Activated CD8-positive, alpha-beta memory T cell treated with anti-CD3 and anti-CD28 coated beads, Interleukin-2, amount 10 ng/mL, durations not matched to agents 7 days and 5 days (primary cell): ENCODE results near the gene KRI1. TPM values are rescaled to one million over a fixed set of nuclear protein-coding genes. Genes with fewer than 3 reads are reported as not detected.
"Not testable (repeated sequence)": the region's sequence is repeated elsewhere in the genome, so short reads cannot be mapped to it uniquely, and the experiment has no call there.

Source experiments
- ATAC-seq: fragments of 150-1000 bp; cut with Tn5 transposase; one replicate; pipeline ENCODE4 v1.10.0; 2021; ENCODE audit warnings: moderate library complexity
- CTCF ChIA-PET: fragments of 350-600 bp; sonication (Branson Sonifier 250); formaldehyde crosslinking; loops from one replicate; lab custom pipeline; 2021; ENCODE audit warnings: antibody characterized with exemption; lab: Charles Lee
- DNase-seq: peaks from one replicate; pipeline ENCODE4 v3.0.0-alpha.2; 2020
- H3K27ac Mint-ChIP-seq: one replicate; pipeline ENCODE4 v1.8.0; 2021; ENCODE audit warnings: mild to moderate bottlenecking, mixed read lengths
- H3K27me3 Mint-ChIP-seq: one replicate; pipeline ENCODE4 v1.8.0; 2021; ENCODE audit warnings: mixed read lengths
- H3K36me3 Mint-ChIP-seq: one replicate; pipeline ENCODE4 v1.8.0; 2021; ENCODE audit warnings: mild to moderate bottlenecking, mixed read lengths
- H3K4me1 Mint-ChIP-seq: one replicate; pipeline ENCODE4 v1.8.0; 2021; ENCODE audit warnings: mixed read lengths
- H3K4me3 Mint-ChIP-seq: one replicate; pipeline ENCODE4 v1.8.0; 2021; ENCODE audit warnings: mild to moderate bottlenecking, moderate library complexity, mixed read lengths
- H3K9me3 Mint-ChIP-seq: one replicate; pipeline ENCODE4 v1.8.0; 2022; ENCODE audit warnings: low read depth, mixed read lengths
- total RNA-seq, 2 experiments: library from RNA; stranded (reverse); gene quantifications; one replicate each; pipeline ENCODE4 v1.2.3, GENCODE V29; 2021

The KRI1 gene
- total RNA-seq, 2 experiments from 2014 or later: 68.1 to 72.2 TPM

GRCh38 chr19:10587839-10588150 lies 22.0 kb upstream of the KRI1 start:
- CTCF ChIA-PET: interaction anchor here (0.8 to 1.9 kb wide), 2 partner anchors 11 to 57 kb away, joined by 3 to 5 read pairs; no protein-coding TSS in a partner anchor
- DNase-seq (no peak), ATAC-seq (no peak)
- Mint-ChIP-seq H3K27ac (no peak overlapping the region), H3K4me3 (no peak overlapping the region), H3K9me3 (no peaks in the 10 kb centered on the region), H3K4me1 (peaks cover 16% of the 10 kb centered on the region), H3K36me3 (no peaks in the 10 kb centered on the region), H3K27me3 (peaks cover 13% of the 10 kb centered on the region)

- no peak within 1 kb of the TSS for H3K4me3 Mint-ChIP-seq
Observed at GRCh38 chr19:10587022-10587838, 21.4 kb upstream of the KRI1 start, which contains the start of gene AP1M2. AP1M2 (minus strand) TSS chr19:10587312; CDS start chr19:10587231, 81 bp downstream.

GRCh38 chr19:10586396-10586795 lies 20.6 kb upstream of the KRI1 start:
- H3K27ac Mint-ChIP-seq: no peak overlapping the region

More at GRCh38 chr19:10587022-10587838, 21.4 kb upstream of the KRI1 start, which contains the start of gene AP1M2:
- Mint-ChIP-seq H3K27me3 (peaks cover 13% of the 10 kb centered on the region), H3K36me3 (no peaks in the 10 kb centered on the region), H3K9me3 (no peaks in the 10 kb centered on the region), H3K4me1 (peaks cover 16% of the 10 kb centered on the region), H3K27ac (no peak within 1 kb of the TSS)
- CTCF ChIA-PET: interaction anchor here (8.2 kb wide), 1 partner anchor 58 kb away, joined by 281 read pairs; no protein-coding TSS in a partner anchor
- ATAC-seq: no peak
- no peak for DNase-seq

GRCh38 chr19:10583036-10583776 lies 17.4 kb upstream of the KRI1 start:
- no peak for ATAC-seq
- peaks cover 13% of the 10 kb centered on the region for H3K27me3 Mint-ChIP-seq
- no peak overlapping the region for H3K27ac Mint-ChIP-seq
- no peak overlapping the region for H3K4me3 Mint-ChIP-seq
- CTCF ChIA-PET: interaction anchor here (1.9 to 8.2 kb wide), 8 partner anchors 11 to 118 kb away, joined by 7 to 281 read pairs (median 26); partner anchors contain the start of gene QTRT1
- H3K36me3 Mint-ChIP-seq: no peaks in the 10 kb centered on the region
- H3K9me3 Mint-ChIP-seq: no peaks in the 10 kb centered on the region
- H3K4me1 Mint-ChIP-seq: peaks cover 26% of the 10 kb centered on the region
- no peak for DNase-seq

More at GRCh38 chr19:10586396-10586795, 20.6 kb upstream of the KRI1 start:
- no peak overlapping the region for H3K4me3 Mint-ChIP-seq
- DNase-seq (no peak), ATAC-seq (no peak)
- H3K4me1 Mint-ChIP-seq: peaks cover 20% of the 10 kb centered on the region
- no peaks in the 10 kb centered on the region for H3K36me3 Mint-ChIP-seq
- peaks cover 13% of the 10 kb centered on the region for H3K27me3 Mint-ChIP-seq
- H3K9me3 Mint-ChIP-seq: no peaks in the 10 kb centered on the region
- CTCF ChIA-PET: interaction anchor here (8.2 kb wide), 1 partner anchor 59 kb away, joined by 281 read pairs; no protein-coding TSS in a partner anchor

- CTCF ChIA-PET: interaction anchor here (0.8 to 8.2 kb wide), 26 partner anchors 8 to 276 kb away, joined by 3 to 281 read pairs (median 8); partner anchors contain the start of genes DNM2, QTRT1 and TMED1
- Mint-ChIP-seq H3K9me3 (no peaks in the 10 kb centered on the region), H3K4me1 (peaks cover 20% of the 10 kb centered on the region), H3K27ac (no peak overlapping the region), H3K36me3 (no peaks in the 10 kb centered on the region), H3K4me3 (no peak overlapping the region), H3K27me3 (peaks cover 6% of the 10 kb centered on the region)
- DNase-seq (no peak), ATAC-seq (no peak)
Observed at GRCh38 chr19:10582091-10582490, 16.3 kb upstream of the KRI1 start.

- Mint-ChIP-seq H3K4me3 (no peak overlapping the region), H3K4me1 (peaks cover 20% of the 10 kb centered on the region), H3K27ac (no peak overlapping the region), H3K36me3 (no peaks in the 10 kb centered on the region), H3K27me3 (no peaks in the 10 kb centered on the region), H3K9me3 (no peaks in the 10 kb centered on the region)
- DNase-seq: peak; percentile 94
- ATAC-seq: peak; percentile 96
- CTCF ChIA-PET: interaction anchor here (0.6 to 8.2 kb wide), 49 partner anchors 9 to 286 kb away, joined by 3 to 281 read pairs (median 6); partner anchors contain the start of genes DNM2, QTRT1, S1PR5 and TMED1
Observed at GRCh38 chr19:10580979-10581631, 15.3 kb upstream of the KRI1 start.

- ATAC-seq (no peak), DNase-seq (no peak)
- H3K27ac Mint-ChIP-seq: no peak overlapping the region
- CTCF ChIA-PET: interaction anchor here (7.6 kb wide), 1 partner anchor 123 kb away, joined by 123 read pairs; the partner anchor contains the start of gene QTRT1
- peaks cover 22% of the 10 kb centered on the region for H3K4me1 Mint-ChIP-seq
- no peaks in the 10 kb centered on the region for H3K9me3 Mint-ChIP-seq
- H3K4me3 Mint-ChIP-seq: no peak overlapping the region
- no peaks in the 10 kb centered on the region for H3K36me3 Mint-ChIP-seq
- H3K27me3 Mint-ChIP-seq: no peaks in the 10 kb centered on the region
Observed at GRCh38 chr19:10577951-10578350, 12.1 kb upstream of the KRI1 start.

- no peak for DNase-seq
- no peaks in the 10 kb centered on the region for H3K27me3 Mint-ChIP-seq
- peaks cover 2% of the 10 kb centered on the region for H3K36me3 Mint-ChIP-seq
- ATAC-seq: no peak
- H3K4me3 Mint-ChIP-seq: no peak overlapping the region
- CTCF ChIA-PET: interaction anchor here (0.9 to 3.0 kb wide), 6 partner anchors 29 to 172 kb away, joined by 3 to 14 read pairs (median 4); partner anchors contain the start of genes CDC37 and DNM2
- H3K27ac Mint-ChIP-seq: no peak overlapping the region
- peaks cover 22% of the 10 kb centered on the region for H3K4me1 Mint-ChIP-seq
- H3K9me3 Mint-ChIP-seq: no peaks in the 10 kb centered on the region
Observed at GRCh38 chr19:10575011-10575716, 9.4 kb upstream of the KRI1 start.

GRCh38 chr19:10574462-10574861 lies 8.7 kb upstream of the KRI1 start:
- ATAC-seq: no peak
- H3K4me3 Mint-ChIP-seq: no peak overlapping the region
- peaks cover 2% of the 10 kb centered on the region for H3K36me3 Mint-ChIP-seq
- no peak for DNase-seq
- no peaks in the 10 kb centered on the region for H3K9me3 Mint-ChIP-seq
- H3K27ac Mint-ChIP-seq: no peak overlapping the region
- H3K4me1 Mint-ChIP-seq: peaks cover 27% of the 10 kb centered on the region
- CTCF ChIA-PET: interaction anchor here (0.9 to 5.6 kb wide), 5 partner anchors 22 to 171 kb away, joined by 3 to 57 read pairs (median 18); partner anchors contain the start of gene CDC37
- H3K27me3 Mint-ChIP-seq: no peaks in the 10 kb centered on the region

GRCh38 chr19:10573793-10574192 lies 8.0 kb upstream of the KRI1 start:
- not testable (repeated sequence) for H3K27me3 Mint-ChIP-seq
- H3K4me1 Mint-ChIP-seq: peaks cover 32% of the 10 kb centered on the region

GRCh38 chr19:10568826-10569651 lies 3.2 kb upstream of the KRI1 start, which contains the start of gene CDKN2D:
CDKN2D (minus strand) TSS chr19:10568979; CDS start chr19:10568653, 326 bp downstream.
- Mint-ChIP-seq H3K27ac (peak within 1 kb of the TSS; percentile 93), H3K36me3 (peaks cover 22% of the 10 kb centered on the region), H3K9me3 (no peaks in the 10 kb centered on the region), H3K4me1 (peaks cover 41% of the 10 kb centered on the region), H3K27me3 (no peaks in the 10 kb centered on the region), H3K4me3 (peak within 1 kb of the TSS; percentile 96)
- ATAC-seq (peak; percentile 81), DNase-seq (peak; percentile 100)
- CTCF ChIA-PET: interaction anchor here (0.8 to 9.1 kb wide), 26 partner anchors 12 to 302 kb away, joined by 3 to 116 read pairs (median 4); partner anchors contain the start of genes CDC37 and QTRT1

More at GRCh38 chr19:10573793-10574192, 8.0 kb upstream of the KRI1 start:
- ATAC-seq, H3K27ac Mint-ChIP-seq, DNase-seq, H3K4me3 Mint-ChIP-seq, H3K36me3 Mint-ChIP-seq, H3K9me3 Mint-ChIP-seq: not testable (repeated sequence)
- CTCF ChIA-PET: interaction anchor here (1.0 to 9.1 kb wide), 7 partner anchors 21 to 125 kb away, joined by 3 to 82 read pairs (median 18); partner anchors contain the start of gene QTRT1
